IMR-90 (cell line): ENCODE results near the gene TMPRSS2. TPM values are rescaled to one million over a fixed set of nuclear protein-coding genes. Genes with fewer than 3 reads are reported as not detected.

Source experiments
- ATAC-seq: fragments of 200-7000 bp; cut with Tn5 transposase; 2 replicates; pipeline ENCODE4 v1.9.1; 2020; ENCODE audit warnings: low read depth, mild to moderate bottlenecking, moderate library complexity
- BruUV-seq: library from RNA; stranded (reverse); fragments of 400-500 nt; replicated peaks from 2 replicates; lab custom pipeline; 2021; lab: Mats Ljungman, UMichigan
- CTCF ChIA-PET: fragments of 300-600 bp; formaldehyde crosslinking; extraction: SDS; loops from one replicate; lab custom pipeline; 2021; ENCODE audit warnings: antibody characterized with exemption; lab: Yijun Ruan, JAX
- POLR2A ChIA-PET: fragments of 300-600 bp; sonication (Branson Sonifier 250); formaldehyde crosslinking; loops from one replicate; lab custom pipeline; 2022; ENCODE audit warnings: antibody characterized with exemption; ENCODE audit not compliant: unreplicated experiment; lab: Charles Lee
- DNase-seq: peaks from one replicate; pipeline ENCODE4 v3.0.0; 2013
- H2AFZ ChIP-seq: replicated peaks from 2 replicates; pipeline ENCODE3; 2013; ENCODE audit warnings: low read length, mild to moderate bottlenecking; ENCODE audit not compliant: poor library complexity
- H2AK5ac ChIP-seq: 2 replicates; pipeline ENCODE4 v1.6.1; 2013; ENCODE audit warnings: low read depth, low read length, inconsistent platforms
- H2AK9ac ChIP-seq: replicated peaks from 2 replicates; pipeline ENCODE3; 2013; ENCODE audit warnings: mild to moderate bottlenecking, low read depth, low read length, moderate library complexity; ENCODE audit not compliant: poor library complexity
- H2BK120ac ChIP-seq: 2 replicates; pipeline ENCODE4 v1.6.1; 2013; ENCODE audit warnings: low read depth, low read length, inconsistent platforms
- H2BK15ac ChIP-seq: 3 replicates; pipeline ENCODE4 v1.6.1; 2013; ENCODE audit warnings: low read depth, low read length, inconsistent platforms
- H2BK20ac ChIP-seq: 2 replicates; pipeline ENCODE4 v1.6.1; 2013; ENCODE audit warnings: low read depth, mild to moderate bottlenecking, inconsistent platforms, low read length, moderate library complexity
- H2BK5ac ChIP-seq: 2 replicates; pipeline ENCODE4 v1.6.1; 2013; ENCODE audit warnings: mild to moderate bottlenecking, low read depth, low read length, inconsistent platforms; ENCODE audit not compliant: poor library complexity, severe bottlenecking
- H3K14ac ChIP-seq: replicated peaks from 2 replicates; pipeline ENCODE4 v1.6.1; 2013; ENCODE audit warnings: low read depth, low read length, inconsistent platforms
- H3K18ac ChIP-seq: 2 replicates; pipeline ENCODE4 v1.6.1; 2013; ENCODE audit warnings: low read depth, low read length, control low read depth
- H3K23ac ChIP-seq: 2 replicates; pipeline ENCODE4 v1.6.1; 2013; ENCODE audit warnings: low read depth, low read length, inconsistent platforms
- H3K27ac ChIP-seq: 2 replicates; pipeline ENCODE4 v1.5.1; 2013; ENCODE audit warnings: mild to moderate bottlenecking, control low read depth, low read length; ENCODE audit not compliant: insufficient read depth
- H3K27me3 ChIP-seq: 2 replicates; pipeline ENCODE4 v1.6.1; 2013; ENCODE audit warnings: low read length; ENCODE audit not compliant: control insufficient read depth, insufficient read depth
- H3K36me3 ChIP-seq: 2 replicates; pipeline ENCODE4 v1.6.1; 2013; ENCODE audit warnings: low read length, mixed read lengths; ENCODE audit not compliant: control insufficient read depth, insufficient read depth
- H3K4ac ChIP-seq: 2 replicates; pipeline ENCODE4 v1.6.1; 2013; ENCODE audit warnings: low read depth, low read length, inconsistent platforms
- H3K4me1 ChIP-seq: 2 replicates; pipeline ENCODE4 v1.6.1; 2013; ENCODE audit warnings: low read length, mixed read lengths; ENCODE audit not compliant: control insufficient read depth, insufficient read depth
- H3K4me2 ChIP-seq: 2 replicates; pipeline ENCODE4 v1.6.1; 2013; ENCODE audit warnings: low read depth, mild to moderate bottlenecking, control low read depth, low read length, moderate library complexity
- H3K4me3 ChIP-seq: 2 replicates; pipeline ENCODE4 v1.5.1; 2013; ENCODE audit warnings: low read depth, mild to moderate bottlenecking, control low read depth, low read length, moderate library complexity; ENCODE audit not compliant: insufficient read depth
- H3K56ac ChIP-seq: 2 replicates; pipeline ENCODE4 v1.6.1; 2013; ENCODE audit warnings: low read length, inconsistent platforms; ENCODE audit not compliant: insufficient read depth; ENCODE audit errors: extremely low read depth
- H3K79me1 ChIP-seq, 2 experiments: 2 replicates each; pipeline ENCODE4 v1.6.1; 2013; ENCODE audit warnings: low read length in 2 of 2, inconsistent platforms in 1 of 2, low read depth in 1 of 2
- H3K9ac ChIP-seq: 2 replicates; pipeline ENCODE4 v1.6.1; 2013; ENCODE audit warnings: low read depth, low read length, control low read depth
- H3K9me1 ChIP-seq: 2 replicates; pipeline ENCODE4 v1.6.1; 2013; ENCODE audit warnings: low read length, inconsistent platforms; ENCODE audit not compliant: insufficient read depth
- H3K9me3 ChIP-seq: 2 replicates; pipeline ENCODE4 v1.6.1; 2013; ENCODE audit warnings: low read length; ENCODE audit not compliant: control insufficient read depth, insufficient read depth
- H4K20me1 ChIP-seq: 2 replicates; pipeline ENCODE4 v1.6.1; 2013; ENCODE audit warnings: low read length, inconsistent platforms; ENCODE audit not compliant: insufficient read depth
- H4K5ac ChIP-seq: 2 replicates; pipeline ENCODE4 v1.6.1; 2013; ENCODE audit warnings: mild to moderate bottlenecking, low read depth, low read length, control low read depth
- H4K8ac ChIP-seq, 2 experiments: 2 replicates each; pipeline ENCODE4 v1.6.1; 2013; ENCODE audit warnings: low read depth in 2 of 2, low read length in 2 of 2, control low read depth in 1 of 2, inconsistent platforms in 1 of 2
- H4K91ac ChIP-seq: 2 replicates; pipeline ENCODE4 v1.6.1; 2013; ENCODE audit warnings: low read depth, low read length, inconsistent platforms; ENCODE audit not compliant: insufficient read depth
- BHLHE40 ChIP-seq: fragments of 150-350 bp; IDR thresholded peaks from 2 replicates; pipeline ENCODE4 v1.6.1; 2016; ENCODE audit warnings: mild to moderate bottlenecking, low read depth, low read length
- CEBPB ChIP-seq: IDR thresholded peaks from 2 replicates; pipeline ENCODE4 v1.6.1; 2012; ENCODE audit warnings: low read depth, low read length, improper control_type of control experiment
- CHD1 ChIP-seq: IDR thresholded peaks from 2 replicates; pipeline ENCODE4 v1.6.1; 2012; ENCODE audit warnings: low read depth, low read length, improper control_type of control experiment
- MAFK ChIP-seq: IDR thresholded peaks from 2 replicates; pipeline ENCODE4 v1.6.1; 2012; ENCODE audit warnings: low read depth, low read length, improper control_type of control experiment
- MAZ ChIP-seq: IDR thresholded peaks from 2 replicates; pipeline ENCODE4 v1.6.1; 2012; ENCODE audit warnings: low read depth, mild to moderate bottlenecking, low read length, improper control_type of control experiment, moderate library complexity, borderline replicate concordance
- MXI1 ChIP-seq: IDR thresholded peaks from 2 replicates; pipeline ENCODE4 v1.6.1; 2012; ENCODE audit warnings: low read depth, mild to moderate bottlenecking, low read length, moderate library complexity, borderline replicate concordance
- NFE2L2 ChIP-seq: fragments of 150-350 bp; IDR thresholded peaks from 2 replicates; pipeline ENCODE4 v1.6.1; 2016; ENCODE audit warnings: low read depth, mild to moderate bottlenecking, low read length
- POLR2A ChIP-seq: IDR thresholded peaks from 2 replicates; pipeline ENCODE4 v1.6.1; 2012; ENCODE audit warnings: mild to moderate bottlenecking, low read depth, low read length
- RAD21 ChIP-seq: IDR thresholded peaks from 2 replicates; pipeline ENCODE4 v1.6.1; 2012; ENCODE audit warnings: low read length, improper control_type of control experiment
- RCOR1 ChIP-seq: IDR thresholded peaks from 2 replicates; pipeline ENCODE4 v1.6.1; 2012; ENCODE audit warnings: mild to moderate bottlenecking, low read length, improper control_type of control experiment; ENCODE audit not compliant: insufficient replicate concordance
- RFX5 ChIP-seq: IDR thresholded peaks from 2 replicates; pipeline ENCODE4 v1.8.0; 2012; ENCODE audit warnings: low read depth, mild to moderate bottlenecking, low read length, moderate library complexity
- SMC3 ChIP-seq: fragments of 150-350 bp; IDR thresholded peaks from 2 replicates; pipeline ENCODE4 v1.6.1; 2016; ENCODE audit warnings: low read depth, mild to moderate bottlenecking, antibody characterized with exemption, low read length, moderate library complexity
- WGBS, 2 experiments: methylation state at CpG; one replicate each; pipeline versions ENCODE4 v1.1.5 to v1.1.7; 2013; ENCODE audit warnings: missing lambda C conversion rate in 2 of 2; ENCODE audit not compliant: insufficient read length in 1 of 2; ENCODE audit errors: extremely low coverage in 2 of 2; 5-methylcytosine and 5-hydroxymethylcytosine counted together
- dilution Hi-C: fragments of 300-500 bp; cut with HindIII; formaldehyde crosslinking; loops from one replicate; pipeline ENCODE4 v1.14.3; 2018; ENCODE audit warnings: low sequenced_read_pairs; ENCODE audit not compliant: unreplicated experiment
- in situ Hi-C: fragments of 300-500 bp; cut with MboI; formaldehyde crosslinking; loops from 3 replicates; pipeline ENCODE4 v1.14.3; 2019; ENCODE audit warnings: low sequenced_read_pairs, inconsistent platforms, mixed read lengths
- intact Hi-C: fragments of 100-400 bp; cut with micrococcal nuclease; formaldehyde crosslinking; loops from 2 replicates; pipeline ENCODE4 v1.10.0; 2022
- polyA plus RNA-seq, 3 experiments: library from polyadenylated mRNA; depleted of rRNA; stranded (reverse); fragments of >200 nt; gene quantifications; 2 replicates each; pipeline ENCODE4 v1.2.3, GENCODE V29; 2012; ENCODE audit warnings: low replicate concordance in 1 of 3
- total RNA-seq: library from RNA; depleted of rRNA; stranded (reverse); fragments of >200 nt; gene quantifications from 2 replicates; pipeline ENCODE4 v1.2.3, GENCODE V29; 2012
- TF ChIP-seq, protein P1 (sequence below): conservative IDR thresholded peaks from 2 replicates; pipeline ENCODE4 v1.5.1; 2012; ENCODE audit warnings: mild to moderate bottlenecking, low read depth, low read length, improper control_type of control experiment
- TF ChIP-seq, protein P2 (sequence below): fragments of 150-350 bp; IDR thresholded peaks from 2 replicates; pipeline ENCODE4 v1.6.1; 2016; ENCODE audit warnings: low read depth, mild to moderate bottlenecking, low read length, moderate library complexity, borderline replicate concordance
- TF ChIP-seq, protein P3 (sequence below): fragments of 150-350 bp; IDR thresholded peaks from 2 replicates; pipeline ENCODE4 v1.6.1; 2017; ENCODE audit warnings: mild to moderate bottlenecking, antibody characterized with exemption, low read length, low read depth

Gene TMPRSS2
- total and polyA plus RNA-seq, 2 of the 4 experiments (the other 2 are of a cell fraction), result not detected

DNA sequence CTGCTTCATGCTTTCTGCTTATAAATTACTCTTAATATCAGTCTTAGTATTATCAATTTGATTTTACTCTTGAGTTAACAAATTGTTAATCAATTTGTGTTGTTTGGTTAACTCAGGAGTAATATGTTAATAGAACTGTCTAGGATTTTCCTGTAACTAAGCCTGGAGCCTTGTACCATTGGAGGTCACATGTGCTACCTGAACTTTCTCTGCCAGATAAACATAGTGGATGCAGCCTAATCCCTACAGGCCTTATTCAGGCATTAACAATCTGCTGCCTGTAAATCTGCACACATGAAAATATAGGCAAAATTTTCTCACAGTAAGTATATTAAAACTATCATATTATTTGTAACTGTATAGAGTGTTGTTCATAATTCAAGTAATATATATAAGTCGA is 47.1 kb upstream of the TMPRSS2 start:
- Histone ChIP-seq H4K91ac (no peak overlapping the region), H2AK9ac (no peak overlapping the region), H3K23ac (no peak overlapping the region), H4K5ac (no peak overlapping the region), H2BK20ac (no peak overlapping the region), H3K36me3 (no peaks in the 10 kb centered on the region), H3K79me1 (no peaks in the 10 kb centered on the region), H2AK5ac (no peak overlapping the region), H3K9me1 (no peaks in the 10 kb centered on the region), H3K9ac (no peak overlapping the region), H2BK120ac (no peak overlapping the region), H3K4ac (no peak overlapping the region), H3K27me3 (peaks cover 14% of the 10 kb centered on the region), H2BK15ac (no peak overlapping the region), H3K56ac (no peak overlapping the region), H3K4me2 (no peak overlapping the region), H3K4me3 (no peak overlapping the region), H3K4me1 (no peaks in the 10 kb centered on the region), H3K27ac (no peak overlapping the region), H3K9me3 (no peaks in the 10 kb centered on the region), H4K8ac (no peak overlapping the region), H2AFZ (no peak overlapping the region), H4K20me1 (no peaks in the 10 kb centered on the region), H3K14ac (no peak overlapping the region), H3K18ac (no peak overlapping the region), H2BK5ac (no peak overlapping the region)
- ChIA-PET CTCF (no interaction called here), POLR2A (no interaction called here)
- WGBS, 2 experiments, result no CpG with 5 or more reads among the region's 1 CpG
- TF ChIP-seq RAD21 (no peak), BHLHE40 (no peak), CHD1 (no peak), SMC3 (no peak), RFX5 (no peak), MXI1 (no peak), CEBPB (no peak), POLR2A (no peak), RCOR1 (no peak), MAZ (no peak), MAFK (no peak), NFE2L2 (no peak)
- TF ChIP-seq, protein P1, sequence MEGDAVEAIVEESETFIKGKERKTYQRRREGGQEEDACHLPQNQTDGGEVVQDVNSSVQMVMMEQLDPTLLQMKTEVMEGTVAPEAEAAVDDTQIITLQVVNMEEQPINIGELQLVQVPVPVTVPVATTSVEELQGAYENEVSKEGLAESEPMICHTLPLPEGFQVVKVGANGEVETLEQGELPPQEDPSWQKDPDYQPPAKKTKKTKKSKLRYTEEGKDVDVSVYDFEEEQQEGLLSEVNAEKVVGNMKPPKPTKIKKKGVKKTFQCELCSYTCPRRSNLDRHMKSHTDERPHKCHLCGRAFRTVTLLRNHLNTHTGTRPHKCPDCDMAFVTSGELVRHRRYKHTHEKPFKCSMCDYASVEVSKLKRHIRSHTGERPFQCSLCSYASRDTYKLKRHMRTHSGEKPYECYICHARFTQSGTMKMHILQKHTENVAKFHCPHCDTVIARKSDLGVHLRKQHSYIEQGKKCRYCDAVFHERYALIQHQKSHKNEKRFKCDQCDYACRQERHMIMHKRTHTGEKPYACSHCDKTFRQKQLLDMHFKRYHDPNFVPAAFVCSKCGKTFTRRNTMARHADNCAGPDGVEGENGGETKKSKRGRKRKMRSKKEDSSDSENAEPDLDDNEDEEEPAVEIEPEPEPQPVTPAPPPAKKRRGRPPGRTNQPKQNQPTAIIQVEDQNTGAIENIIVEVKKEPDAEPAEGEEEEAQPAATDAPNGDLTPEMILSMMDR, result no peak
- TF ChIP-seq, protein P2, sequence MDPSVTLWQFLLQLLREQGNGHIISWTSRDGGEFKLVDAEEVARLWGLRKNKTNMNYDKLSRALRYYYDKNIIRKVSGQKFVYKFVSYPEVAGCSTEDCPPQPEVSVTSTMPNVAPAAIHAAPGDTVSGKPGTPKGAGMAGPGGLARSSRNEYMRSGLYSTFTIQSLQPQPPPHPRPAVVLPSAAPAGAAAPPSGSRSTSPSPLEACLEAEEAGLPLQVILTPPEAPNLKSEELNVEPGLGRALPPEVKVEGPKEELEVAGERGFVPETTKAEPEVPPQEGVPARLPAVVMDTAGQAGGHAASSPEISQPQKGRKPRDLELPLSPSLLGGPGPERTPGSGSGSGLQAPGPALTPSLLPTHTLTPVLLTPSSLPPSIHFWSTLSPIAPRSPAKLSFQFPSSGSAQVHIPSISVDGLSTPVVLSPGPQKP, result no peak
- TF ChIP-seq, protein P3, sequence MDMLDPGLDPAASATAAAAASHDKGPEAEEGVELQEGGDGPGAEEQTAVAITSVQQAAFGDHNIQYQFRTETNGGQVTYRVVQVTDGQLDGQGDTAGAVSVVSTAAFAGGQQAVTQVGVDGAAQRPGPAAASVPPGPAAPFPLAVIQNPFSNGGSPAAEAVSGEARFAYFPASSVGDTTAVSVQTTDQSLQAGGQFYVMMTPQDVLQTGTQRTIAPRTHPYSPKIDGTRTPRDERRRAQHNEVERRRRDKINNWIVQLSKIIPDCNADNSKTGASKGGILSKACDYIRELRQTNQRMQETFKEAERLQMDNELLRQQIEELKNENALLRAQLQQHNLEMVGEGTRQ, result no peak
- DNase-seq, result no peak
- no TSS peak for BruUV-seq
- dilution Hi-C loops (no loop called here), intact Hi-C loops (no loop called here), in situ Hi-C loops (no loop called here)
- no peak for ATAC-seq
